Effector memory CD4-positive, alpha-beta T cell (primary cell): ENCODE data around the gene TSHZ2.

Experiments
- DNase-seq, 3 donors: peaks; one replicate each; pipeline ENCODE4 v3.0.0-alpha.2; 2020
- H3K27ac ChIP-seq: 2 replicates; pipeline ENCODE4 v1.7.0; 2013; ENCODE audit warnings: mild to moderate bottlenecking, low read length, moderate library complexity; ENCODE audit not compliant: insufficient read depth, poor library complexity, severe bottlenecking
- H3K27me3 ChIP-seq: replicated peaks from 2 replicates; pipeline ENCODE4 v1.7.0; 2013; ENCODE audit warnings: mild to moderate bottlenecking, low read length; ENCODE audit not compliant: insufficient read depth, control insufficient read depth, poor library complexity, severe bottlenecking
- H3K36me3 ChIP-seq: 2 replicates; pipeline ENCODE4 v1.7.0; 2013; ENCODE audit warnings: mild to moderate bottlenecking, low read length, moderate library complexity; ENCODE audit not compliant: control insufficient read depth, insufficient read depth
- H3K4me1 ChIP-seq: 2 replicates; pipeline ENCODE4 v1.7.0; 2013; ENCODE audit warnings: low read length, mild to moderate bottlenecking; ENCODE audit not compliant: control insufficient read depth, insufficient read depth, poor library complexity, severe bottlenecking
- H3K4me3 ChIP-seq: 2 replicates; pipeline ENCODE4 v1.7.0; 2013; ENCODE audit warnings: low read length, low read depth, mild to moderate bottlenecking; ENCODE audit not compliant: insufficient read depth, poor library complexity, severe bottlenecking
- H3K9me3 ChIP-seq: 2 replicates; pipeline ENCODE4 v1.7.0; 2013; ENCODE audit warnings: mild to moderate bottlenecking, low read length, moderate library complexity; ENCODE audit not compliant: control insufficient read depth

The TSHZ2 gene

GRCh38 chr20:53302695-53303412, 330.7 kb downstream of the TSHZ2 start:
- DNase-seq = no peak
- Histone ChIP-seq H3K9me3 (no peaks in the 10 kb centered on the region), H3K27me3 (no peaks in the 10 kb centered on the region), H3K36me3 (no peaks in the 10 kb centered on the region), H3K4me1 (no peaks in the 10 kb centered on the region), H3K27ac (no peak overlapping the region), H3K4me3 (no peak overlapping the region)

DNA sequence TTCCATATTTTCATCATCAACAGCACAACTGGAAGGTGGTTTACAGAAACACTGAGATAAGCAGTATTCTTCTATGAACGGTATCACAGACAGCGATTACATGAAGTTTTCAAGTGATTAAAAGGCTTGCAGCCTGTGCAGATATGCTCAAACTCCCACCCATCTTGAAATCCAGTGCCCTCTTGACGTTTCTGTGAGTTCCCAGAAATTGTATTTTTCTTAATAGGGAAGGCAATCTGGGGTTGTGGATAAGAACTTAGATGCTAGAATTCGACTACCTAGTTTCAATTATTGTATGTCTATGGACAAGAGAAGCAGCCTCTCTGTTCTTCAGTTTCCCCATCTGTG, 331.2 kb downstream of the TSHZ2 start:
- Histone ChIP-seq H3K4me3 (no peak overlapping the region), H3K4me1 (no peaks in the 10 kb centered on the region), H3K9me3 (no peaks in the 10 kb centered on the region), H3K27ac (no peak overlapping the region), H3K27me3 (no peaks in the 10 kb centered on the region), H3K36me3 (no peaks in the 10 kb centered on the region)
- DNase-seq = no peak

DNA sequence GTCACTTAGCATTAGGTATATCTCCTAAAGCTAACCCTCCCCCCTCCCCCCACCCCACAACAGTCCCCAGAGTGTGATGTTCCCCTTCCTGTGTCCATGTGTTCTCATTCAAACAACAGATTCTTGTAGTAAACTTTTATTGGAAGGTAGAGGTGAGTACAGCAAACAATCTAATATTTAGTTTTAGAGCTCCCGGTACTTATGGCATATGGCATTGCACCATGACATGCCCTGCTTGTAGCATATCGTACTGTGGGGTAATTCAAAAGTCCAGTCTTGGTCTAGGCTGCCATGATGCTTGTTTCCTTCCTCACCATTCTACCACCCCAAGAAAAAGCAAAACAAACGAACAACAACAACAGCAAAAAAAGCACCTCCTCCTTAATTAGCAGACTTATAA, 332.0 kb downstream of the TSHZ2 start:
- Histone ChIP-seq H3K27me3 (no peaks in the 10 kb centered on the region), H3K9me3 (no peaks in the 10 kb centered on the region), H3K4me3 (no peak overlapping the region), H3K27ac (no peak overlapping the region), H3K4me1 (no peaks in the 10 kb centered on the region), H3K36me3 (no peaks in the 10 kb centered on the region)
- no peak for DNase-seq

DNA sequence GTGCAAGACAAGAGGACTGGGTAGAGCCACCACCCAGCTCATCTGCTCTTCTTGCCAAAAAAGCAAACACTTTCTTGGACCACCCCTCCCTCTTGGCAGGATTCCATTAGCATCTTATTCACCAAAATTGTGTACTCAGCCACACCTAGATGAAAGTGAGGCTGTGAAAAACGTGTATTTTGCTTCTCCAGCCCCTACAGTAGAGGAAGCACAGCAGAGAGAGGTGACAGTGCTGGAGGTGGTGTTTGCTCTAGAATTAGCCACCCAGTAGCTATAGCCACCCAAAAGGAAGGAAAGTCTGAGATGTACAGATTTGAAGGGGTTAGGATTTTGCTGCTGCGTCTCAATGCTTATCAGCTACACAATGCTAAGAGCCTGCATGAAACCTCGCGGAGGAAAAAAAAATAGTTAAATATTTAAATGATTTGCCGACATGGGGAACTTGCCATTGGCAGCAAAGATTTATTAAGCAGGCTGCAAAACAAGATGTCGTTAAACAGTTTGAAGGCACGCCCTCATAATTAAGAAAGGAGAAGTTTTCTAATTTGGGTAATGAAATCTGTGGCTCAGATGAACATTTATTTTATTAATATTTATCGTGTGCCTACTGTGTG, 334.1 kb downstream of the TSHZ2 start:
- H3K4me1 ChIP-seq = no peaks in the 10 kb centered on the region
- no peak for DNase-seq
- no peak overlapping the region for H3K27ac ChIP-seq
- no peaks in the 10 kb centered on the region for H3K36me3 ChIP-seq
- no peaks in the 10 kb centered on the region for H3K27me3 ChIP-seq
- H3K4me3 ChIP-seq = no peak overlapping the region
- H3K9me3 ChIP-seq = no peaks in the 10 kb centered on the region

DNA sequence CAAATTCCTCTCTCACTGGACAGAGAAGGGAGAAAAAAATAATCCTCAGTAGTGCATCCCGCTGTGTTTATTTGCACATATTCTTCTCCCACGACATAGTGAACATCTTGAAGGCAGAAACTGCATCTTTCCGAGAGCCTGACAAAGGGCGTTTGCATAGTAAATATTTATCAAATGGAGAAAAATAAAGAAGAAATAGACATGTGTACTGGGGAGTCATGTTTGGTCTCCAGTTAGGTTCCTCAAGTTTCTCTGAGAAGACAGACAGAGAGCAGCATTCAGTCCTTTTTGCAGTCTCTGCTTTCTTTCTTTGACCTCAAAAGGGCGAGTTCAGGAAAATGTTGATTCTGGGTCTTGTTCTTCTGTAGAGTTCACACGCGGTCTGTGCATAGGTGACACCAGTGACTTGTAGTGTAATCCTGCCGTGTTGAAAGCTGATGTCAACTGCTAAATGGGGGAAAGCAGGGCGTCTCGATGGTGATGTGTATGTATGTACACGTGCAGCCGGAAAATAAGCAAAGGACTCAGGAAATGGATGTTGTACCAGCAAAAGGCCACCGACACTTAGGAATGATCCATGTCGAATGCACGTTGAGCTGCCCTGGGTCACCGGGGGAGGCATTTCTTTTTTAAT, 335.9 kb downstream of the TSHZ2 start:
- Histone ChIP-seq H3K27ac (no peak overlapping the region), H3K4me3 (no peak overlapping the region), H3K4me1 (no peaks in the 10 kb centered on the region), H3K27me3 (no peaks in the 10 kb centered on the region), H3K36me3 (no peaks in the 10 kb centered on the region), H3K9me3 (no peaks in the 10 kb centered on the region)
- no peak for DNase-seq

DNA sequence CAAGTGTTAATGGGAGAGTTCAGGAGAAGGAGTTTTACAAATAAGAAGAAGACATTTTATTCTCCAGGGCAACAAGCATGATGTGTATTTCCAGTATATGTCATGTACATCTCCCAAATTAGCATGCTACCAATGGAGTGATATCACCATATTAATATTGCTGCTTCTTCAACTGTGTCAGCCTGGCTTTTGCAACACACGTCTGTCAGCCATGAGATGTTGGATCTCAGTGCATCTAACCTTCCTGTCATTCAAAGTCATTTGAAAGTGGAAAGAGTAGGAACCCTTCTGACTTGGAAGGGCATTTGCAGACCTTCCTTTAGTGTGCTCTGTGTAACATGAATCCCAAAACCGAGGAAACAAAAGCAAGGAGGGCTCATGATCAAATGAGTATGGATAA, 337.4 kb downstream of the TSHZ2 start:
- no peak for DNase-seq

DNA sequence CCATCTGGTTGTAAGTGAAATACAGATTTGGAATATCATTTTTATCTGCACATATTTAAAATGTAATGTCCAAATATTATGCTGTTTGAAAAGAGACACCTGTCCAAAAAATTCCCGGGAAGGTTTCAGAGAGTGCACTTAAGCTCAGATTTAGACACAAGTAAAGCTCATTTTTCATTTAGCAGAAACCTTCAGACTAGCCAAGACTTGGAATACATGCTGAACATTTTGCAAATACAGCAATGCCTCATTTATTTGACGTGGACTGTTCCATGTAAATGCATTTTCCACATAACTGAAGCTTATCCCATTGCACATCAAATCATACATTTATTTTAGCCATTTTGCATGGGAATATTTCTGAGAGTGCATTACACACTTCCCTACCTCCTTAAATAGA, 340.8 kb downstream of the TSHZ2 start:
- H3K27me3 ChIP-seq = no peaks in the 10 kb centered on the region
- H3K27ac ChIP-seq = no peak overlapping the region
- H3K4me1 ChIP-seq = no peaks in the 10 kb centered on the region
- no peaks in the 10 kb centered on the region for H3K9me3 ChIP-seq
- H3K4me3 ChIP-seq = no peak overlapping the region
- DNase-seq = no peak
- no peaks in the 10 kb centered on the region for H3K36me3 ChIP-seq

More for the DNA sequence above, 337.4 kb downstream of the TSHZ2 start:
- Histone ChIP-seq H3K36me3 (no peaks in the 10 kb centered on the region), H3K4me1 (no peaks in the 10 kb centered on the region), H3K27ac (no peak overlapping the region), H3K4me3 (no peak overlapping the region), H3K9me3 (no peaks in the 10 kb centered on the region), H3K27me3 (no peaks in the 10 kb centered on the region)

- Histone ChIP-seq H3K27me3 (no peaks in the 10 kb centered on the region), H3K4me3 (no peak overlapping the region), H3K9me3 (no peaks in the 10 kb centered on the region), H3K36me3 (no peaks in the 10 kb centered on the region), H3K4me1 (no peaks in the 10 kb centered on the region), H3K27ac (no peak overlapping the region)
- DNase-seq = no peak
Observed at GRCh38 chr20:53316206-53316937, 344.2 kb downstream of the TSHZ2 start.

- Histone ChIP-seq H3K9me3 (no peaks in the 10 kb centered on the region), H3K4me1 (no peaks in the 10 kb centered on the region), H3K27ac (no peak overlapping the region), H3K4me3 (no peak overlapping the region), H3K27me3 (no peaks in the 10 kb centered on the region), H3K36me3 (no peaks in the 10 kb centered on the region)
- no peak for DNase-seq
Observed at GRCh38 chr20:53319200-53319599, 347.0 kb downstream of the TSHZ2 start.

GRCh38 chr20:53319716-53320115, 347.6 kb downstream of the TSHZ2 start:
- no peaks in the 10 kb centered on the region for H3K36me3 ChIP-seq
- H3K9me3 ChIP-seq = no peaks in the 10 kb centered on the region
- no peak for DNase-seq
- H3K4me1 ChIP-seq = no peaks in the 10 kb centered on the region
- H3K27me3 ChIP-seq = no peaks in the 10 kb centered on the region
- no peak overlapping the region for H3K27ac ChIP-seq
- no peak overlapping the region for H3K4me3 ChIP-seq
